HL-60 (cell line): Measurements from ENCODE around the gene PRKX.

Experiments
- POLR2AphosphoS5 ChIP-seq: IDR thresholded peaks from 2 replicates; pipeline ENCODE4 v1.6.1; 2012; ENCODE audit warnings: low read depth
- TF ChIP-seq, protein P1 (sequence below): IDR thresholded peaks from one replicate; pipeline ENCODE4 v1.5.1; 2011; ENCODE audit warnings: low read length, control low read depth, inconsistent platforms; ENCODE audit not compliant: insufficient read depth

- TF ChIP-seq, protein P1, sequence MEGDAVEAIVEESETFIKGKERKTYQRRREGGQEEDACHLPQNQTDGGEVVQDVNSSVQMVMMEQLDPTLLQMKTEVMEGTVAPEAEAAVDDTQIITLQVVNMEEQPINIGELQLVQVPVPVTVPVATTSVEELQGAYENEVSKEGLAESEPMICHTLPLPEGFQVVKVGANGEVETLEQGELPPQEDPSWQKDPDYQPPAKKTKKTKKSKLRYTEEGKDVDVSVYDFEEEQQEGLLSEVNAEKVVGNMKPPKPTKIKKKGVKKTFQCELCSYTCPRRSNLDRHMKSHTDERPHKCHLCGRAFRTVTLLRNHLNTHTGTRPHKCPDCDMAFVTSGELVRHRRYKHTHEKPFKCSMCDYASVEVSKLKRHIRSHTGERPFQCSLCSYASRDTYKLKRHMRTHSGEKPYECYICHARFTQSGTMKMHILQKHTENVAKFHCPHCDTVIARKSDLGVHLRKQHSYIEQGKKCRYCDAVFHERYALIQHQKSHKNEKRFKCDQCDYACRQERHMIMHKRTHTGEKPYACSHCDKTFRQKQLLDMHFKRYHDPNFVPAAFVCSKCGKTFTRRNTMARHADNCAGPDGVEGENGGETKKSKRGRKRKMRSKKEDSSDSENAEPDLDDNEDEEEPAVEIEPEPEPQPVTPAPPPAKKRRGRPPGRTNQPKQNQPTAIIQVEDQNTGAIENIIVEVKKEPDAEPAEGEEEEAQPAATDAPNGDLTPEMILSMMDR: no peak
- peak; percentile 35; the same call in 1 of the 2 replicates for TF ChIP-seq POLR2AphosphoS5
Observed at GRCh38 chrX:3713225-3713936, at the start of gene PRKX.
